Esophagus muscularis mucosa (tissue), 4 donors: ENCODE measurements around the gene PLXNA3.

ENCODE experiments used
- EP300 ChIP-seq: sonication (generic); formaldehyde crosslinking; IDR thresholded peaks from one replicate; pipeline ENCODE4 v1.6.1; 2017; ENCODE audit warnings: antibody characterized with exemption
- POLR2A ChIP-seq: fragments of 450-650 bp; IDR thresholded peaks from one replicate; pipeline ENCODE4 v1.6.1; 2017; ENCODE audit warnings: antibody characterized with exemption, moderate library complexity, mild to moderate bottlenecking, low read depth
- POLR2AphosphoS5 ChIP-seq, 2 donors: sonication (generic); formaldehyde crosslinking; IDR thresholded peaks; one replicate each; pipeline ENCODE4 v1.6.1; 2017; ENCODE audit warnings: antibody characterized with exemption in 2 of 2
- TF ChIP-seq, protein P1 (sequence below), 3 experiments: fragments of 200-600 bp in 2 of 3; fragments of 450-650 bp in 1 of 3; sonication (generic) in 2 of 3; IDR thresholded peaks; one replicate each; pipeline ENCODE4 v1.5.1; 2017 to 2019; ENCODE audit warnings: antibody characterized with exemption in 3 of 3, mild to moderate bottlenecking in 2 of 3, moderate library complexity in 1 of 3

DNA sequence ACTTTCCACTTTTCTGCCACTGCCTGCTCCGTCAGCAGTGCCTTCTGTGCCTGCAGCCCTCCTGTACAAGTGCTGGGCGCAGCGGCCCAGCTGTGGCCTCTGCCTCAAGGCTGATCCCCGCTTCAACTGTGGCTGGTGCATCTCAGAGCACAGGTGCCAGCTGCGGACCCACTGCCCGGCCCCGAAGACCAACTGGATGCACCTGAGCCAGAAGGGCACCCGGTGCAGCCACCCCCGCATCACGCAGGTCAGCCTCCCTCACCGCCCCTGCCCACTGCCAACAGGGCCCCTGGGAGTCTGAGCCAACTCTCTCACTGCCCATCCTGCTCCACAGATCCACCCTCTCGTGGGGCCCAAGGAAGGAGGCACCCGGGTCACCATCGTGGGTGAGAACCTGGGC lies 7.5 kb downstream of the PLXNA3 start:
- TF ChIP-seq POLR2A (no peak), POLR2AphosphoS5 (IDR thresholded peaks at IDR 0.05) (no peak), EP300 (no peak)
- TF ChIP-seq, protein P1, sequence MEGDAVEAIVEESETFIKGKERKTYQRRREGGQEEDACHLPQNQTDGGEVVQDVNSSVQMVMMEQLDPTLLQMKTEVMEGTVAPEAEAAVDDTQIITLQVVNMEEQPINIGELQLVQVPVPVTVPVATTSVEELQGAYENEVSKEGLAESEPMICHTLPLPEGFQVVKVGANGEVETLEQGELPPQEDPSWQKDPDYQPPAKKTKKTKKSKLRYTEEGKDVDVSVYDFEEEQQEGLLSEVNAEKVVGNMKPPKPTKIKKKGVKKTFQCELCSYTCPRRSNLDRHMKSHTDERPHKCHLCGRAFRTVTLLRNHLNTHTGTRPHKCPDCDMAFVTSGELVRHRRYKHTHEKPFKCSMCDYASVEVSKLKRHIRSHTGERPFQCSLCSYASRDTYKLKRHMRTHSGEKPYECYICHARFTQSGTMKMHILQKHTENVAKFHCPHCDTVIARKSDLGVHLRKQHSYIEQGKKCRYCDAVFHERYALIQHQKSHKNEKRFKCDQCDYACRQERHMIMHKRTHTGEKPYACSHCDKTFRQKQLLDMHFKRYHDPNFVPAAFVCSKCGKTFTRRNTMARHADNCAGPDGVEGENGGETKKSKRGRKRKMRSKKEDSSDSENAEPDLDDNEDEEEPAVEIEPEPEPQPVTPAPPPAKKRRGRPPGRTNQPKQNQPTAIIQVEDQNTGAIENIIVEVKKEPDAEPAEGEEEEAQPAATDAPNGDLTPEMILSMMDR (IDR thresholded peaks at IDR 0.05) = no peak
